Ecto neural progenitor cell (in vitro differentiated cells): ENCODE measurements around the gene SRGAP1.
"Not testable (repeated sequence)": the region's sequence is repeated elsewhere in the genome, so short reads cannot be mapped to it uniquely, and the experiment has no call there.

Experiments
- DNase-seq: peaks from one replicate; pipeline ENCODE4 v3.0.0-alpha.2; 2018; ENCODE audit warnings: low spot score

The SRGAP1 gene

GRCh38 chr12:64172143-64172970 lies 327.9 kb downstream of the SRGAP1 start:
- no peak for DNase-seq

GRCh38 chr12:64173456-64173855 lies 329.0 kb downstream of the SRGAP1 start:
- DNase-seq = no peak

GRCh38 chr12:64175254-64175945 lies 330.9 kb downstream of the SRGAP1 start:
- no peak for DNase-seq

GRCh38 chr12:64177001-64177400 lies 332.5 kb downstream of the SRGAP1 start:
- DNase-seq = no peak

GRCh38 chr12:64178122-64178521 lies 333.6 kb downstream of the SRGAP1 start:
- no peak for DNase-seq

- DNase-seq = no peak
These were observed 336.5 kb downstream of the SRGAP1 start for GRCh38 chr12:64180951-64181350.

- no peak for DNase-seq
These were observed 337.2 kb downstream of the SRGAP1 start for GRCh38 chr12:64181430-64182291.

GRCh38 chr12:64184216-64184615 lies 339.7 kb downstream of the SRGAP1 start:
- no peak for DNase-seq

- no peak for DNase-seq
These were observed 342.3 kb downstream of the SRGAP1 start for GRCh38 chr12:64186789-64187188.

- no peak for DNase-seq
These were observed 342.9 kb downstream of the SRGAP1 start for GRCh38 chr12:64187370-64187769.

GRCh38 chr12:64187794-64188193 lies 343.3 kb downstream of the SRGAP1 start:
- DNase-seq = no peak

GRCh38 chr12:64189530-64189929 lies 345.0 kb downstream of the SRGAP1 start:
- no peak for DNase-seq

- DNase-seq = no peak
These were observed 345.6 kb downstream of the SRGAP1 start for GRCh38 chr12:64190140-64190539.

GRCh38 chr12:64192644-64193444 lies 348.3 kb downstream of the SRGAP1 start:
- DNase-seq = no peak

GRCh38 chr12:64193931-64194330 lies 349.4 kb downstream of the SRGAP1 start:
- DNase-seq = no peak

GRCh38 chr12:64194333-64195149 lies 350.0 kb downstream of the SRGAP1 start:
- DNase-seq = no peak

GRCh38 chr12:64195841-64196240 lies 351.3 kb downstream of the SRGAP1 start:
- DNase-seq = not testable (repeated sequence)

- DNase-seq = no peak
These were observed 358.5 kb downstream of the SRGAP1 start for GRCh38 chr12:64203036-64203435.

GRCh38 chr12:64203775-64204174 lies 359.3 kb downstream of the SRGAP1 start:
- DNase-seq = no peak

- no peak for DNase-seq
These were observed 361.0 kb downstream of the SRGAP1 start for GRCh38 chr12:64205542-64205941.

GRCh38 chr12:64207453-64207852 lies 363.0 kb downstream of the SRGAP1 start:
- DNase-seq = no peak
